Fibroblast of skin of scalp (primary cell): ENCODE results near the gene FBXW9.
"Not testable (repeated sequence)": the region's sequence is repeated elsewhere in the genome, so short reads cannot be mapped to it uniquely, and the experiment has no call there.

ENCODE experiments used
- DNase-seq: peaks from one replicate; pipeline ENCODE4 v3.0.0-alpha.2; 2013

FBXW9 gene

GRCh38 chr19:12649941-12650340 lies 46.5 kb downstream of the FBXW9 start:
- no peak for DNase-seq

- no peak for DNase-seq
These were observed 48.3 kb downstream of the FBXW9 start for GRCh38 chr19:12648088-12648487.

DNA sequence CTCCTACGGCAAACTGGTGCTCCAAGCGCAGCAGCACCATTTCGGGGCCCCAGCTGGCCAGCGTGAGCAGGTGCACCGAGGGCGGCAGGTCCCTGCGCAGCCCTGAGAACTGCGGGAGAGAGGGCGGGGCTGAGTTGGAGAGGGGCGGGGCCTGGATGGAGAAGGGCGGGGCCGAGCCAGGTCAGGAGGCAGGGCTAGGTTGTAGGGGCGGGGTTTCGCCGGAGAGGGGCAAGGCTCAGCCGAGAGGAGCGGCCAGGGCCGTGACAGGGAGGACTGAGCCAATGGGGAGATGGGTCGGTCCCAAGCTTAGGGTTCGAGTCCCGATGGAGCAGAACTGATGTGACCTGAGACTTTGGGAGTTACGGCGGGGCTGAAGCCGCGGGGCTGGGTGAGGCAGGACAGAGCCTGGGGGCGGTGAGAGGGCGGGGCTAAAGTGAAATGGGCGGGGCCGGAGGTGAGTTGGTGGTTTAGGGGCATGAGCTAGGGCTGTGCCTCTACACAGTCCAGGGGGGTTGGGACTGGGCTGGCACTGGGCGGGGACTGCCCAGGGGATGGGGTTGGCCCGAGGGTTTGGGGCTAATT lies 48.9 kb downstream of the FBXW9 start:
- DNase-seq, result peak; percentile 19

GRCh38 chr19:12647047-12647446 lies 49.4 kb downstream of the FBXW9 start:
- DNase-seq, result no peak

- DNase-seq, result no peak
These were observed 49.9 kb downstream of the FBXW9 start for GRCh38 chr19:12646551-12646950.

- DNase-seq, result not testable (repeated sequence)
These were observed 52.7 kb downstream of the FBXW9 start for GRCh38 chr19:12643716-12644115.

- DNase-seq, result no peak
These were observed 53.9 kb downstream of the FBXW9 start for GRCh38 chr19:12642506-12642905.

GRCh38 chr19:12641456-12641855 lies 55.0 kb downstream of the FBXW9 start:
- no peak for DNase-seq

- DNase-seq, result peak; percentile 85
These were observed 56.4 kb downstream of the FBXW9 start for GRCh38 chr19:12639901-12640613.
